ENCODE results near the gene STXBP2. TPM values are rescaled to one million over a fixed set of nuclear protein-coding genes. Genes with fewer than 3 reads are reported as not detected.

STXBP2 gene
- total RNA-seq, 1 experiment from 2014 or later = 133 TPM

- no peaks in the 10 kb centered on the region for H3K9me2 ChIP-seq (replicated peaks; ENCODE audit: low read length)
- no peaks in the 10 kb centered on the region for H3F3A ChIP-seq (ENCODE audit: low read length, unreplicated experiment)
- H3K9ac ChIP-seq (ENCODE audit: low read length) = no peak overlapping the region
- H3K9me3 ChIP-seq (ENCODE audit: low read length) = no peaks in the 10 kb centered on the region
- H3K4me1 ChIP-seq (ENCODE audit: insufficient read depth, low read length) = peaks cover under 1% of the 10 kb centered on the region; the same call in 1 of the 2 replicates
- no peak for DNase-seq
- no peak overlapping the region for H3K4me3 ChIP-seq (ENCODE audit: low read length)
- no peak for TF ChIP-seq CTCF (conservative IDR thresholded peaks at IDR 0.05; ENCODE audit: low read depth, low read length)
- TF ChIP-seq EZH2 (IDR thresholded peaks at IDR 0.05; ENCODE audit: low read length, unreplicated experiment) = no peak
- TF ChIP-seq EZH2phosphoT487 (IDR thresholded peaks at IDR 0.05; ENCODE audit: borderline replicate concordance, low read length) = no peak
- H2AFZ ChIP-seq (ENCODE audit: low read length) = no peak overlapping the region
- ATAC-seq = no peak
- H3K27ac ChIP-seq (ENCODE audit: low read length) = no peak overlapping the region
- H3K27me3 ChIP-seq (ENCODE audit: low read length) = no peaks in the 10 kb centered on the region
- peaks cover 10% of the 10 kb centered on the region; the same call in 1 of the 2 replicates for H4K20me1 ChIP-seq (ENCODE audit: low read length)
- ChIA-PET CTCF (no interaction called here), POLR2A (ENCODE audit: unreplicated experiment) (no interaction called here)
- BruUV-seq (replicated peaks) = no TSS peak
- intact Hi-C loops (cut with micrococcal nuclease) = no loop called here
- no peak overlapping the region for H3K4me2 ChIP-seq (ENCODE audit: low read length)
- peaks cover under 1% of the 10 kb centered on the region; the same call in 1 of the 2 replicates for H3K36me3 ChIP-seq (ENCODE audit: low read depth, low read length)
- H3K79me2 ChIP-seq (ENCODE audit: low read length) = peaks cover 9% of the 10 kb centered on the region
Measured at GRCh38 chr19:7602935-7603497, 33.9 kb upstream of the STXBP2 start.

- no peak overlapping the region for H3K4me3 ChIP-seq (ENCODE audit: low read length)
- peaks cover 7% of the 10 kb centered on the region; the same call in 1 of the 2 replicates for H4K20me1 ChIP-seq (ENCODE audit: low read length)
- no peak overlapping the region for H3K4me2 ChIP-seq (ENCODE audit: low read length)
- H3K4me1 ChIP-seq (ENCODE audit: insufficient read depth, low read length) = no peaks in the 10 kb centered on the region
- H3K27ac ChIP-seq (ENCODE audit: low read length) = no peak overlapping the region
- CTCF ChIA-PET = no interaction called here
- no peaks in the 10 kb centered on the region for H3F3A ChIP-seq (ENCODE audit: low read length, unreplicated experiment)
- H3K9me2 ChIP-seq (replicated peaks; ENCODE audit: low read length) = no peaks in the 10 kb centered on the region
- H3K36me3 ChIP-seq (ENCODE audit: low read depth, low read length) = peaks cover 4% of the 10 kb centered on the region; the same call in 1 of the 2 replicates
- intact Hi-C loops (cut with micrococcal nuclease) = no loop called here
- BruUV-seq (replicated peaks) = no TSS peak
- POLR2A ChIA-PET (ENCODE audit: unreplicated experiment) = no interaction called here
- H3K79me2 ChIP-seq (ENCODE audit: low read length) = peaks cover 5% of the 10 kb centered on the region
- TF ChIP-seq CTCF (conservative IDR thresholded peaks at IDR 0.05; ENCODE audit: low read depth, low read length) (no peak), EZH2 (IDR thresholded peaks at IDR 0.05; ENCODE audit: low read length, unreplicated experiment) (no peak), EZH2phosphoT487 (IDR thresholded peaks at IDR 0.05; ENCODE audit: borderline replicate concordance, low read length) (no peak)
- no peak overlapping the region for H3K9ac ChIP-seq (ENCODE audit: low read length)
- ATAC-seq (no peak), DNase-seq (no peak)
- H3K27me3 ChIP-seq (ENCODE audit: low read length) = no peaks in the 10 kb centered on the region
- H3K9me3 ChIP-seq (ENCODE audit: low read length) = no peaks in the 10 kb centered on the region
- no peak overlapping the region for H2AFZ ChIP-seq (ENCODE audit: low read length)
Measured at GRCh38 chr19:7603919-7604318, 33.0 kb upstream of the STXBP2 start.

GRCh38 chr19:7605490-7606222 is 31.3 kb upstream of the STXBP2 start:
- ATAC-seq (peak; percentile 83), DNase-seq (peak; percentile 71)
- POLR2A ChIA-PET (ENCODE audit: unreplicated experiment) = no interaction called here
- TF ChIP-seq EZH2phosphoT487 (IDR thresholded peaks at IDR 0.05; ENCODE audit: borderline replicate concordance, low read length) (no peak), CTCF (conservative IDR thresholded peaks at IDR 0.05; ENCODE audit: low read depth, low read length) (no peak), EZH2 (IDR thresholded peaks at IDR 0.05; ENCODE audit: low read length, unreplicated experiment) (no peak)
- H3K4me2 ChIP-seq (ENCODE audit: low read length) = no peak overlapping the region
- no peaks in the 10 kb centered on the region for H3K27me3 ChIP-seq (ENCODE audit: low read length)
- no peak overlapping the region for H3K9ac ChIP-seq (ENCODE audit: low read length)
- no TSS peak for BruUV-seq (replicated peaks)
- no peaks in the 10 kb centered on the region for H3K4me1 ChIP-seq (ENCODE audit: insufficient read depth, low read length)
- no peaks in the 10 kb centered on the region for H3K9me2 ChIP-seq (replicated peaks; ENCODE audit: low read length)
- H3K27ac ChIP-seq (ENCODE audit: low read length) = no peak overlapping the region
- no peaks in the 10 kb centered on the region for H3F3A ChIP-seq (ENCODE audit: low read length, unreplicated experiment)
- H3K79me2 ChIP-seq (ENCODE audit: low read length) = peaks cover 5% of the 10 kb centered on the region
- no peak overlapping the region for H3K4me3 ChIP-seq (ENCODE audit: low read length)
- H4K20me1 ChIP-seq (ENCODE audit: low read length) = peaks cover 7% of the 10 kb centered on the region; the same call in 1 of the 2 replicates
- CTCF ChIA-PET = interaction anchor here (0.9 to 1.0 kb wide), 3 partner anchors 37 to 99 kb away, joined by 4 to 6 read pairs (median 5); partner anchors contain the start of gene TRAPPC5
- intact Hi-C loops (cut with micrococcal nuclease) = no loop called here
- H3K36me3 ChIP-seq (ENCODE audit: low read depth, low read length) = peaks cover 4% of the 10 kb centered on the region; the same call in 1 of the 2 replicates
- H3K9me3 ChIP-seq (ENCODE audit: low read length) = no peaks in the 10 kb centered on the region
- no peak overlapping the region for H2AFZ ChIP-seq (ENCODE audit: low read length)

Data from PC-3 (cell line).